Liver (tissue), 9 donors: ENCODE measurements around the gene AK1. TPM values are rescaled to one million over a fixed set of nuclear protein-coding genes. Genes with fewer than 3 reads are reported as not detected.

Experiments
- DNase-seq: peaks from one replicate; pipeline ENCODE4 v3.0.0-alpha.2; 2017; ENCODE audit warnings: low spot score
- H3K27ac ChIP-seq, 2 donors: one replicate each; pipeline ENCODE4 v1.7.0; 2013; ENCODE audit warnings: inconsistent platforms in 2 of 2, low read length in 2 of 2, control low read depth in 1 of 2, low read depth in 1 of 2, mild to moderate bottlenecking in 1 of 2
- H3K27me3 ChIP-seq, 4 donors: one replicate each; pipeline versions ENCODE4 v1.6.1 to v1.7.0; 2013; ENCODE audit warnings: low read length in 3 of 4, inconsistent platforms in 1 of 4, mild to moderate bottlenecking in 1 of 4, moderate library complexity in 1 of 4; ENCODE audit not compliant: control insufficient read depth in 4 of 4, insufficient read depth in 4 of 4
- H3K36me3 ChIP-seq, 4 donors: one replicate each; pipeline versions ENCODE4 v1.6.1 to v1.7.0; 2013; ENCODE audit warnings: low read length in 3 of 4, mild to moderate bottlenecking in 3 of 4, low read depth in 1 of 4, moderate library complexity in 1 of 4; ENCODE audit not compliant: control insufficient read depth in 4 of 4, insufficient read depth in 3 of 4
- H3K4me1 ChIP-seq, 4 donors: one replicate each; pipeline versions ENCODE4 v1.6.1 to v1.7.0; 2013; ENCODE audit warnings: low read length in 3 of 4, mild to moderate bottlenecking in 3 of 4, moderate library complexity in 1 of 4; ENCODE audit not compliant: control insufficient read depth in 4 of 4, insufficient read depth in 4 of 4
- H3K4me3 ChIP-seq, 3 donors: one replicate each; pipeline versions ENCODE4 v1.6.1 to v1.7.0; 2013; ENCODE audit warnings: low read length in 3 of 3, control low read depth in 1 of 3, low read depth in 1 of 3, mild to moderate bottlenecking in 1 of 3
- H3K9ac ChIP-seq, 2 donors: one replicate each; pipeline ENCODE4 v1.7.0; 2013; ENCODE audit warnings: low read length in 2 of 2, mild to moderate bottlenecking in 2 of 2, moderate library complexity in 2 of 2, control low read depth in 1 of 2, low read depth in 1 of 2
- H3K9me3 ChIP-seq, 4 donors: one replicate each; pipeline versions ENCODE4 v1.6.1 to v1.7.0; 2013; ENCODE audit warnings: low read length in 3 of 4; ENCODE audit not compliant: control insufficient read depth in 4 of 4
- CTCF ChIP-seq: fragments of 150-350 bp; IDR thresholded peaks from 2 replicates; pipeline ENCODE4 v1.5.1; 2017; ENCODE audit warnings: improper control_type of control experiment, low read depth, low read length; ENCODE audit not compliant: missing input control
- EGR1 ChIP-seq, 2 donors: IDR thresholded peaks; 2 replicates each; pipeline ENCODE4 v1.6.1; 2016 to 2018; ENCODE audit warnings: antibody characterized with exemption in 2 of 2, low read depth in 2 of 2
- FOXA1 ChIP-seq: IDR thresholded peaks from 2 replicates; pipeline ENCODE4 v1.6.1; 2016; ENCODE audit warnings: antibody characterized with exemption
- FOXA2 ChIP-seq: IDR thresholded peaks from 2 replicates; pipeline ENCODE4 v1.6.1; 2016; ENCODE audit warnings: antibody characterized with exemption
- GABPA ChIP-seq, 2 donors: IDR thresholded peaks in 1 of 2; conservative IDR thresholded peaks in 1 of 2; 2 replicates each; pipeline ENCODE4 v1.6.1; 2016; ENCODE audit warnings: antibody characterized with exemption in 2 of 2, mild to moderate bottlenecking in 1 of 2, moderate library complexity in 1 of 2
- HNF4A ChIP-seq, 2 donors: conservative IDR thresholded peaks; 2 replicates each; pipeline ENCODE4 v1.6.1; 2016; ENCODE audit warnings: antibody characterized with exemption in 2 of 2, mild to moderate bottlenecking in 2 of 2
- HNF4G ChIP-seq: IDR thresholded peaks from 2 replicates; pipeline ENCODE4 v1.6.1; 2016; ENCODE audit warnings: antibody characterized with exemption
- JUND ChIP-seq, 2 donors: IDR thresholded peaks; 2 replicates each; pipeline ENCODE4 v1.6.1; 2016; ENCODE audit warnings: antibody characterized with exemption in 2 of 2
- NR2F2 ChIP-seq: IDR thresholded peaks from 2 replicates; pipeline ENCODE4 v1.6.1; 2016; ENCODE audit warnings: antibody characterized with exemption
- RAD21 ChIP-seq, 2 donors: IDR thresholded peaks; 2 replicates each; pipeline ENCODE4 v1.6.1; 2016; ENCODE audit warnings: antibody characterized with exemption in 2 of 2, mild to moderate bottlenecking in 2 of 2
- REST ChIP-seq: IDR thresholded peaks from 2 replicates; pipeline ENCODE4 v1.6.1; 2016; ENCODE audit warnings: antibody characterized with exemption, mild to moderate bottlenecking
- RXRA ChIP-seq, 2 donors: IDR thresholded peaks; 2 replicates each; pipeline ENCODE4 v1.6.1; 2017 to 2018; ENCODE audit warnings: antibody characterized with exemption in 2 of 2, mild to moderate bottlenecking in 1 of 2
- SP1 ChIP-seq: IDR thresholded peaks from 2 replicates; pipeline ENCODE4 v1.6.1; 2018; ENCODE audit warnings: antibody characterized with exemption, mild to moderate bottlenecking
- TAF1 ChIP-seq: conservative IDR thresholded peaks from 2 replicates; pipeline ENCODE4 v1.6.1; 2016; ENCODE audit warnings: antibody characterized with exemption, mild to moderate bottlenecking
- YY1 ChIP-seq: IDR thresholded peaks from 2 replicates; pipeline ENCODE4 v1.6.1; 2016; ENCODE audit warnings: antibody characterized with exemption, mild to moderate bottlenecking
- WGBS: extraction: QIAGEN DNeasy Blood & Tissue Kit; methylation state at CpG from one replicate; pipeline ENCODE4 v1.1.7; 2013; 5-methylcytosine and 5-hydroxymethylcytosine counted together
- polyA plus RNA-seq, 2 donors: library from polyadenylated mRNA; stranded (reverse) in 1 of 2; unstranded in 1 of 2; fragments of 200-250 nt in 1 of 2; fragments of >200 nt in 1 of 2; fragmentation: Nextera tagmentation in 1 of 2; extraction: Ambion mirVana in 1 of 2; gene quantifications; one replicate each; pipeline versions ENCODE4 v1.2.1 to v1.2.3, GENCODE V29; 2013 to 2015
- total RNA-seq, 2 donors: library from RNA; depleted of rRNA; stranded (reverse); fragments of >200 nt; gene quantifications; one replicate each; pipeline ENCODE4 v1.2.3, GENCODE V29; 2014
- TF ChIP-seq, protein P1 (sequence below): IDR thresholded peaks from 2 replicates; pipeline ENCODE4 v1.6.1; 2016; ENCODE audit warnings: antibody characterized with exemption
- TF ChIP-seq, protein P2 (sequence below): IDR thresholded peaks from 2 replicates; pipeline ENCODE4 v1.6.1; 2016; ENCODE audit warnings: antibody characterized with exemption
- TF ChIP-seq, protein P3 (sequence below): IDR thresholded peaks from 2 replicates; pipeline ENCODE4 v1.6.1; 2016; ENCODE audit warnings: antibody characterized with exemption
- donor health status: healthy.
- donor health status: healthy.
- donor health status: healthy.
- donor health status: healthy.
- donor health status: healthy.

Gene AK1
- total and polyA plus RNA-seq, 4 donors: 10.6 to 78.3 (median 29.6) TPM

GRCh38 chr9:127871531-127871930 lies 5.9 kb downstream of the AK1 start:
- no peaks in the 10 kb centered on the region for H3K9me3 ChIP-seq
- peaks cover 6 to 22% (median 14%) of the 10 kb centered on the region in 4 donors for H3K4me1 ChIP-seq
- TF ChIP-seq JUND (IDR thresholded peaks at IDR 0.05) (no peak), YY1 (no peak), GABPA (IDR thresholded peaks at IDR 0.05 in 1 of 2, conservative IDR thresholded peaks at IDR 0.05 in 1 of 2) (no peak), CTCF (no peak), REST (no peak)
- TF ChIP-seq, protein P1, sequence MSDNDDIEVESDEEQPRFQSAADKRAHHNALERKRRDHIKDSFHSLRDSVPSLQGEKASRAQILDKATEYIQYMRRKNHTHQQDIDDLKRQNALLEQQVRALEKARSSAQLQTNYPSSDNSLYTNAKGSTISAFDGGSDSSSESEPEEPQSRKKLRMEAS: no peak
- no peak overlapping the region for H3K4me3 ChIP-seq
- H3K27ac ChIP-seq: no peak overlapping the region
- DNase-seq: no peak
- no peak overlapping the region for H3K9ac ChIP-seq
- H3K27me3 ChIP-seq: no peaks in the 10 kb centered on the region
- 94% methylated on average over 9 of the region's 9 CpGs for WGBS
- peaks cover 0 to 6% (median under 1%) of the 10 kb centered on the region in 4 donors for H3K36me3 ChIP-seq

DNA sequence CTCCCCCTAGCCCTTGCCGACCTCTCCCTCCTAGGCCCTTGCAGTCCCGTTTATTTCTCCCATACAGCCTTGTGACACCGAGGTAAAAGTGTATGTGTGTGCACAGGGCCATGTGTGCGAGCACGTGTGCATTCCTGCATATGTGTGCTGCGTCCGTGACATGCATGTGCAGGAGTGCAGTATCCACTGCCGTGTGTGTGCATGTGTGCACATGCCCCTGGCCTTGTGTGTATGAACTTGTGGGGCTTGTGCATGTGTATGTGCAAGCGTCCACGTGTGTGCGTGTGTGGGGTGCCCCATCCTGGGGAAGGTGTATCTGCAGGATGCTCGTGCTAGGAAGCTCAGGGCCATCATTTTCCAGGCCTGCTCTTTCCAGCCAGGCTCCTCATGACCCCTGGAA lies 6.6 kb downstream of the AK1 start:
- Histone ChIP-seq H3K9ac (no peak overlapping the region), H3K4me1 (peaks cover 6 to 17% (median 11%) of the 10 kb centered on the region in 4 donors), H3K9me3 (no peaks in the 10 kb centered on the region), H3K4me3 (no peak overlapping the region), H3K27me3 (no peaks in the 10 kb centered on the region), H3K27ac (no peak overlapping the region), H3K36me3 (peaks cover 0 to 6% (median under 1%) of the 10 kb centered on the region in 4 donors)
- no peak for DNase-seq
- 87% methylated on average over 12 of the region's 12 CpGs for WGBS
- no peak for TF ChIP-seq SP1
- TF ChIP-seq, protein P2, sequence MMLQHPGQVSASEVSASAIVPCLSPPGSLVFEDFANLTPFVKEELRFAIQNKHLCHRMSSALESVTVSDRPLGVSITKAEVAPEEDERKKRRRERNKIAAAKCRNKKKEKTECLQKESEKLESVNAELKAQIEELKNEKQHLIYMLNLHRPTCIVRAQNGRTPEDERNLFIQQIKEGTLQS: no peak
- TF ChIP-seq EGR1 (IDR thresholded peaks at IDR 0.05; ENCODE audit: low read depth in 2 of 2): no peak
- TF ChIP-seq RAD21 (IDR thresholded peaks at IDR 0.05): no peak
- TF ChIP-seq FOXA2: no peak
- TF ChIP-seq, protein P3, sequence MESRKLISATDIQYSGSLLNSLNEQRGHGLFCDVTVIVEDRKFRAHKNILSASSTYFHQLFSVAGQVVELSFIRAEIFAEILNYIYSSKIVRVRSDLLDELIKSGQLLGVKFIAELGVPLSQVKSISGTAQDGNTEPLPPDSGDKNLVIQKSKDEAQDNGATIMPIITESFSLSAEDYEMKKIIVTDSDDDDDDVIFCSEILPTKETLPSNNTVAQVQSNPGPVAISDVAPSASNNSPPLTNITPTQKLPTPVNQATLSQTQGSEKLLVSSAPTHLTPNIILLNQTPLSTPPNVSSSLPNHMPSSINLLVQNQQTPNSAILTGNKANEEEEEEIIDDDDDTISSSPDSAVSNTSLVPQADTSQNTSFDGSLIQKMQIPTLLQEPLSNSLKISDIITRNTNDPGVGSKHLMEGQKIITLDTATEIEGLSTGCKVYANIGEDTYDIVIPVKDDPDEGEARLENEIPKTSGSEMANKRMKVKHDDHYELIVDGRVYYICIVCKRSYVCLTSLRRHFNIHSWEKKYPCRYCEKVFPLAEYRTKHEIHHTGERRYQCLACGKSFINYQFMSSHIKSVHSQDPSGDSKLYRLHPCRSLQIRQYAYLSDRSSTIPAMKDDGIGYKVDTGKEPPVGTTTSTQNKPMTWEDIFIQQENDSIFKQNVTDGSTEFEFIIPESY: no peak
- TF ChIP-seq JUND (IDR thresholded peaks at IDR 0.05): no peak
- TF ChIP-seq, protein P1: no peak
- TF ChIP-seq GABPA (IDR thresholded peaks at IDR 0.05 in 1 of 2, conservative IDR thresholded peaks at IDR 0.05 in 1 of 2): no peak
- no peak for TF ChIP-seq HNF4G
- no peak for TF ChIP-seq CTCF
- TF ChIP-seq NR2F2: no peak
- no peak for TF ChIP-seq TAF1
- no peak for TF ChIP-seq YY1
- no peak for TF ChIP-seq RXRA (IDR thresholded peaks at IDR 0.05)
- no peak for TF ChIP-seq FOXA1
- no peak for TF ChIP-seq HNF4A (conservative IDR thresholded peaks at IDR 0.05)
- no peak for TF ChIP-seq REST
